ENCODE results near the gene PPARA.

GRCh38 chr22:46117206-46118199 lies 32.8 kb upstream of the PPARA start:
- no peak for TF ChIP-seq YY1 (IDR thresholded peaks at IDR 0.05; ENCODE audit: low read depth)
- TF ChIP-seq, protein P1, sequence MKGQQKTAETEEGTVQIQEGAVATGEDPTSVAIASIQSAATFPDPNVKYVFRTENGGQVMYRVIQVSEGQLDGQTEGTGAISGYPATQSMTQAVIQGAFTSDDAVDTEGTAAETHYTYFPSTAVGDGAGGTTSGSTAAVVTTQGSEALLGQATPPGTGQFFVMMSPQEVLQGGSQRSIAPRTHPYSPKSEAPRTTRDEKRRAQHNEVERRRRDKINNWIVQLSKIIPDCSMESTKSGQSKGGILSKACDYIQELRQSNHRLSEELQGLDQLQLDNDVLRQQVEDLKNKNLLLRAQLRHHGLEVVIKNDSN (IDR thresholded peaks at IDR 0.05) = no peak
- TF ChIP-seq MAX (IDR thresholded peaks at IDR 0.05) = no peak
- no peak for TF ChIP-seq EP300 (IDR thresholded peaks at IDR 0.05; ENCODE audit: borderline replicate concordance)
- TF ChIP-seq EGR1 (IDR thresholded peaks at IDR 0.05) = no peak
- TF ChIP-seq RAD21 (IDR thresholded peaks at IDR 0.05; ENCODE audit: low read depth) = no peak
- no peak for TF ChIP-seq CEBPB (IDR thresholded peaks at IDR 0.05)
- no peak for TF ChIP-seq CREB1 (IDR thresholded peaks at IDR 0.05; ENCODE audit: low read depth)
- TF ChIP-seq NFIC (IDR thresholded peaks at IDR 0.05) = no peak
- no peak for TF ChIP-seq TCF12 (IDR thresholded peaks at IDR 0.05; ENCODE audit: low read depth)
- TF ChIP-seq ZBTB7A (IDR thresholded peaks at IDR 0.05; ENCODE audit: low read depth) = no peak
- no peak for TF ChIP-seq TEAD4 (IDR thresholded peaks at IDR 0.05)
